AG09319 (cell line): ENCODE measurements around the gene WWC2.

Source experiments
- DNase-seq: peaks from one replicate; pipeline ENCODE4 v3.0.0-alpha.2; 2010; ENCODE audit warnings: low read depth; ENCODE audit errors: extremely low read depth
- TF ChIP-seq, protein P1 (sequence below): IDR thresholded peaks from 2 replicates; pipeline ENCODE4 v1.5.1; 2011; ENCODE audit warnings: low read depth, mild to moderate bottlenecking, inconsistent platforms, low read length, moderate library complexity

The WWC2 gene

DNA sequence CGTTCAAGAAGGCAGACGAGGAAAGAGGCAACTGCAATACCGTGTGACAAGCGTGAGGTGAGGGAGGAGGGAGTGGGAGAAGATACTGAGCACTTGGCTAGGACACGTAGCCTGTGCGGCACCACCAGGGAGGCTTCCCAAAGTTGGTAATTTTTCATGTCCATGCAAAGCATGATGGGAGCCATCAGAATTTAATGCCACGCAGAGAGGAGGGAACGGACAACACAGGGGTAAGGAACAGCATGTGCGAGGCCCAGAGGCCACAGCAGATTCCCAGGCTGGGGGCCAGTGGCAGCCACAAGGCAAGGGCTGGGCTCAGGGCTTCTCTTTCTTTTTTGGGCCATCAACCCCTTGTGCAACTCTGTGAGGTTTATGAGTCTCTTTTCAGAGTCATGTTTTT lies 234.1 kb downstream of the WWC2 start:
- TF ChIP-seq, protein P1, sequence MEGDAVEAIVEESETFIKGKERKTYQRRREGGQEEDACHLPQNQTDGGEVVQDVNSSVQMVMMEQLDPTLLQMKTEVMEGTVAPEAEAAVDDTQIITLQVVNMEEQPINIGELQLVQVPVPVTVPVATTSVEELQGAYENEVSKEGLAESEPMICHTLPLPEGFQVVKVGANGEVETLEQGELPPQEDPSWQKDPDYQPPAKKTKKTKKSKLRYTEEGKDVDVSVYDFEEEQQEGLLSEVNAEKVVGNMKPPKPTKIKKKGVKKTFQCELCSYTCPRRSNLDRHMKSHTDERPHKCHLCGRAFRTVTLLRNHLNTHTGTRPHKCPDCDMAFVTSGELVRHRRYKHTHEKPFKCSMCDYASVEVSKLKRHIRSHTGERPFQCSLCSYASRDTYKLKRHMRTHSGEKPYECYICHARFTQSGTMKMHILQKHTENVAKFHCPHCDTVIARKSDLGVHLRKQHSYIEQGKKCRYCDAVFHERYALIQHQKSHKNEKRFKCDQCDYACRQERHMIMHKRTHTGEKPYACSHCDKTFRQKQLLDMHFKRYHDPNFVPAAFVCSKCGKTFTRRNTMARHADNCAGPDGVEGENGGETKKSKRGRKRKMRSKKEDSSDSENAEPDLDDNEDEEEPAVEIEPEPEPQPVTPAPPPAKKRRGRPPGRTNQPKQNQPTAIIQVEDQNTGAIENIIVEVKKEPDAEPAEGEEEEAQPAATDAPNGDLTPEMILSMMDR: no peak
- no peak for DNase-seq

- no peak for DNase-seq
- TF ChIP-seq, protein P1: no peak
Measured at GRCh38 chr4:183333983-183334382, 234.9 kb downstream of the WWC2 start.

DNA sequence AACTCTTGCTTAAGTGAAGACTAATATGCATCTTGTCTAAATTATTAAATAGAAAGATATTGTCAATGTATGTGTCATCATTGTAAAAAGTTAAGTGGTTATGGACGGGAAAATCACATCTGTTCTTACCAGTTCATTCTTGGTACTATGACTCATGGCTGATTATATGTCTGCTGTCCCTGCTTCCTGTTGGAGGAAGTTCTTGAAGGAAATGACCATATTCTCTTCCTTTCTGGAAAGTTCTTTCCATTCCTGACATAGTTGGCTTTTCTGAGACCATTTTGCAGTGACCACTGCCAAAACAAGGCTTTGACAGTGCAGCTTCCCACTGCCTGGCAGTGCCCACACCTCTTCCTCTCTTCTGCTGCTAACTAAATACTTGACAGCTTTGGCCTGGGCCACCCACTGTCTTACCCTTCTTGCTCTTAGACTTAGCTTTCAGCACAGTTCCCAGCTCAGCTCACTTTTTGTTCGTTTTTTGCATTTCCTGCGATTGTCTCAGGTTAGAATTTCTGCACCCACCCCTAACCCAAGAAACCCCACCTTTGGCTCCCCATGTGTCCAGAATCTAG lies 236.4 kb downstream of the WWC2 start:
- TF ChIP-seq, protein P1: no peak
- peak; percentile 52 for DNase-seq

GRCh38 chr4:183337349-183337748 lies 238.3 kb downstream of the WWC2 start:
- no peak for DNase-seq

GRCh38 chr4:183337833-183338232 lies 238.8 kb downstream of the WWC2 start:
- DNase-seq: no peak
- TF ChIP-seq, protein P1: no peak

More at GRCh38 chr4:183337349-183337748, 238.3 kb downstream of the WWC2 start:
- TF ChIP-seq, protein P1: no peak

DNA sequence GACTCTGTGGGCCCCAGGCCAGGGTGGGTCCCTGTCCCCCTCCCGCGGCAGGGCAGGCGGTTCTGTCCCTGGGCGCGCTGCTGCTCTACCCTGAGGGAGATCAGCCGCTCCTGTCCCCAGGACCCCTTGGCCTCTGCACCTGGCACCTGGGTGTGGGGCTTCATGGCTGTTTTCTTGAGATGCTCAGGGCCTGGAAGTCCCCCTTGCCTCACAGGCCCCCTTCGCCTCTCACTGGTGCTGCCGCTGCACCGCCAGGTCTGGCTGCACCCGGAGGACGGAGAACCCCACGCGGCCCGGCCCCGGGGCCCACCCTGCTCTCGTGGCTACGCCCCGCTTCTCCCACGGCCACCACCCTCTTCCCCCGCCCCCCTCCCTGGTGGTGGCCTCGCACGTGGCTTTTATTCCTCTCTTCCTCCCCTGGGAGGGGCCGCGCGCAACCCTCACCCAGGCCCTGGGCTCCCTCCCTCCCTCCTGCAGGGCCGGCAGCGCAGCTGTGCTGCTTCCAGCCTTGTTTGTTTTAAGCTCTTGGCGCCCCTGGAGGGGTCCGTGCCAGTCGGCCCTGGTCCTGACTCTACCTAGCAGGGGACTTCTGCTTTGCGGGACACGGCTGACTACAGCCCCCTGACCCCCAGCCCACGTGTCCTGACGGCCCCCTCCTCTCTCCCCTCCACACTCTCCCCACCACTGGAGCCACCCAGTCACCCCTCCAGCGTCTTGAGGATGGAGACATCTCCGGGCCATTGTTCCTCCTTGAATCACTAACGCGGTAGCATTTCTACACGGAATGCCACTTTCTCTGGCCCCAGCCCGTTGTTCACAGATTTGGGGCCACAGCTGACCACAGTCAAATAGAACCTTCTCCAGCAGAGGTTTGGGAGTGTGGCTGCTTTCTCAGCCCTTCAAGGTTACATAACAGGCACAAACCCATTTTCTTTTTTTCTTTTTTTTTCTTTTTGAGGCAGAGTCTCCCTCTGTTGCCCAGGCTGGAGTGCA lies 243.8 kb downstream of the WWC2 start:
- DNase-seq: no peak

More for the DNA sequence above, 243.8 kb downstream of the WWC2 start:
- TF ChIP-seq, protein P1: no peak
